NK-92 (cell line): Measurements from ENCODE around the gene ELAVL3.
"Not testable (repeated sequence)": the region's sequence is repeated elsewhere in the genome, so short reads cannot be mapped to it uniquely, and the experiment has no call there.

Source experiments
- DNase-seq: peaks from one replicate; lab custom pipeline; 2025; ENCODE audit not compliant: unreplicated experiment; lab: John Stamatoyannopoulos, UW

ELAVL3 gene

GRCh38 chr19:11460207-11460606 is 20.6 kb downstream of the ELAVL3 start:
- DNase-seq = no peak

DNA sequence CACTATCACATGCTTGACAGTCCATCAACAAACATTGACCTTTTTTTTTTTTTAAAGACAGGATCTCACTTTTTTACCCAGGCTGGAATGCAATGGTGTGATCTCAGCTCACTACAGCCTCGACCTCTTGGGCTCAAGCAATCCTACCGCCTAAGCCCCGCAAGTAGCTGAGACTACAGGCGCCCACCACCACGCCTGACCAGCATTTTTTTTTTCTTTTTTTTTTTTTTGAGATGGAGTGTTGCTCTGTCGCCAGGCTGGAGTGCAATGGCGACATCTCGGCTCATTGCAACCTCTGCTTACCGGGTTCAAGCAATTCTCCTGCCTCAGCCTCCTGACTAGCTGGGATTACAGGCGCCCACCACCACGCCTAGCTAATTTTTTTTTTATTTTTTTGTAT is 21.9 kb downstream of the ELAVL3 start:
- DNase-seq = not testable (repeated sequence)

DNA sequence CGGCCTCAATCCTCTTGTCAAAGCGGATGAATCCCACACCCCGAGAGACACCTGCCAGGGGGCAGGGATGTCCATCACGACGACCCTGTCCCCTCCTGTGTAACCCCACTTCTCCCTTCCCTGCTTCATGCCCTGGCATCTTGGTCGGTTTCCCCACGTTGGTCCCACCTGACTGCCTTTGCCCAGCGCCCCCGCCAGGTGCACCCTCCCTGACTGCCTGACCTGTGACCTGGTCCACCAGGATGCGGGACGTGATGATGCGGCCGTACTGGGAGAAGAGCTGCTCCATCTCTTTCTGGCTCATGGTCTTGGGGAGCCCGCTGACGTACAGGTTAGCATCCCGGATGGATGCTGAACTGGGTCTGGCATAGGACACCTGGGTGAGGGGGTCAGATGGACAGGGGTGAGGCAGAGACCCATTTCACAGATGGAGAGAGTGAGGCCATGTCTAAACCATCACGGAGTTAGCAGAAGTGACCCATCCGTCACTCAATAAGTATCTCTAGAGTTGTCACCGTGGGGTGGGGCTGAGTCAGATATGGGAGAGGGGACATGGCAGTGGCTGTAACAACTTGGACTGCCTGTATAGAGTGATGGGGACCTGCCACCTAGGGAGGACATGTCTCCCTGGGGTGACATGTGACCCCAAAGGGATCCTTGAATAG is 22.5 kb downstream of the ELAVL3 start:
- no peak for DNase-seq

GRCh38 chr19:11457831-11458230 is 23.0 kb downstream of the ELAVL3 start:
- DNase-seq = no peak

DNA sequence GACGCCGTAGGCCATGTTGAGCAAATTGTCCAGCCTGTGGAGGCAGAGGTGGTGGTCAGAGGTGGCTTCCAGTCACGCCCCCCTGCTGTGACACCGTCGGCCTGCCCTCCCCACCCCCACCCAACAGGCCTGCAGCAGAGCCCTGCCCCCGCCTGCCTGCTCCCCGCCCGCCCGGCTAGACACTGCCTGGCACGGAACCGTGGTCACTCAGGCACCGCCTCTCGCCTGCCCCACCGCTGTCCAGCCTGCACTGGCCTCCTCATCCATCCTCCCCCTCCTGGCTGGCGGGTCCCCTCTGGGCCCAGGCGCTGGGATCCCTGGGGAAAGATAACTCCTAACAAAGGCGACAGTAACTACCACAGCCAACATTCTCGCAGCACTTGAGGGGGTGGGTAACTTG is 23.7 kb downstream of the ELAVL3 start:
- DNase-seq = no peak

GRCh38 chr19:11456659-11457058 is 24.2 kb downstream of the ELAVL3 start:
- no peak for DNase-seq

- not testable (repeated sequence) for DNase-seq
These were observed 25.7 kb downstream of the ELAVL3 start for GRCh38 chr19:11455233-11455554.

DNA sequence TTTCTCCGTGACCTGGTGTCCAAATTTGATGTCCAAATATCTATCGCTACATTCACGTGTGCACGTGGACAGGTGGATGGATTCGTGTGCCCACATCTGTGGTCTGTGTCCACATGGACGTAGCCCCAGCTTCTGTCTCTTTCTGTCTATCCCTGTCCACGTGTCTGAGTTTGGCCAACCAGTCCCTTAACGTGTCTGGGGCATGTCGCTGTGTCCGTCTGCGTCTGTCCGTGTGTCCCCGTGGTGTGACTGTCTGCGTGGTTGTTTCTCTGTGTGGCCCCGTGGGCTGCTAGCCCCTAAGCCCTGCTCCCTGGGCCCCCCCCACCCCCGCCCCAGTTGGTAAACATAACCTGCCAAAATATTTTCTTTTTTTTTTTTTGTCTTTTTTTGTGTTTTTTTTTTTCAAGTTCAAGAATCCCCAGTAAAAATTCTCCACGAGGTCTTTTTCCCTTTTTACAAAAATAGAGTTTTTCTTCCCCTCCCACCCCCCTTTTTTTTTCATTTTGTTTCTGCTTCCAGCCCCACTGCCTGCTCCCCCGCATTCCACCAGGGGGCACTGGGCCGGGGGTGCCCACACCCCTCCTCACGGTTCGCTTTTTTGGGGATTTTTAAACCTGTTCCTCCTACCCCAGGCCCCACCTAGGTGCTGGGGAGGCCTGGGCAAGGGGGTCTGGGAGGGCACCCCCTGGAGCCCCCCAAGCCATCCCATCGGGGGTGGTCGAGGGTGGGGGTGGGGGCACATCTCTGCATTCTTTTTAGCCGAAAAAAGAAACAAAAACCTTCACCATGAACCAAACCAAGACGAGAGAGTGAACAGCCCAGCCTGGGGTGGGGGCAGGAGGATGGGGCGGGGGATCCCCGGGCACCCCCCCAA is 27.1 kb downstream of the ELAVL3 start:
- DNase-seq = no peak

DNA sequence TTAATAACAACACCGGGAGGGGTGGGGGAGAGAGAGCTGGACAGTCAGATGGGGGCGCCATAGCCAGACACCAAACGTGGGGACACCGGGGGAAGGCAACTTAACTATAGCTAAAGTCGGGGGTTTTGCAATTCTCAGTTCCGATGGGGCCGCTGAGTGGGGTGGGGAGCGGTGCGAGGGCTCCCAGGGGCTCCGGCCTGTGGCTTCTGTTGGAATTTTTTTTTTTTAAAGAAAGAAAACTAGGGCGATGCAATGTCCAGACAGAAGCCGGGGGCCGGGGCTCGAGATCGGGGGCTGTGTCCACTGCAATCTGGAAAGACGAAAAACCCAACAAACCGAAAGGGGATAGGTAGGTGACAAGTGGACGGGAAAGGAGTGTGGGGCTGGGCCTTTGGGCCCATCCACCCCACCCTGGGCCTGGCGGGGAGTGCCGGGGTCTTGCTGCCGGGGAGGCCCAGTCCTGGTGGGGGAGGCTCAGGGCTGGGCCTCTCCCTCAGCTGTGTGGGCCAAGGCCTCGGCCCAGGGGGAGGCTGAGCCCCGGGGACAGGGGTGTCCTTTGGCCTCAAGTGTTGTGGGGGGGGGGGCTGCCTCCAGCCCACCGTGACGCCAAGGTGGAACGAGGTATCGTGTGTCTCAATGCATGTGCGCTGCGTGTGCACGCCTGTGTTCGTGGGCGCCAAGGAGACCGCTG is 28.1 kb downstream of the ELAVL3 start:
- DNase-seq = no peak

GRCh38 chr19:11451871-11452619 is 28.8 kb downstream of the ELAVL3 start:
- DNase-seq = no peak

GRCh38 chr19:11451327-11451870 is 29.4 kb downstream of the ELAVL3 start:
- DNase-seq = no peak

DNA sequence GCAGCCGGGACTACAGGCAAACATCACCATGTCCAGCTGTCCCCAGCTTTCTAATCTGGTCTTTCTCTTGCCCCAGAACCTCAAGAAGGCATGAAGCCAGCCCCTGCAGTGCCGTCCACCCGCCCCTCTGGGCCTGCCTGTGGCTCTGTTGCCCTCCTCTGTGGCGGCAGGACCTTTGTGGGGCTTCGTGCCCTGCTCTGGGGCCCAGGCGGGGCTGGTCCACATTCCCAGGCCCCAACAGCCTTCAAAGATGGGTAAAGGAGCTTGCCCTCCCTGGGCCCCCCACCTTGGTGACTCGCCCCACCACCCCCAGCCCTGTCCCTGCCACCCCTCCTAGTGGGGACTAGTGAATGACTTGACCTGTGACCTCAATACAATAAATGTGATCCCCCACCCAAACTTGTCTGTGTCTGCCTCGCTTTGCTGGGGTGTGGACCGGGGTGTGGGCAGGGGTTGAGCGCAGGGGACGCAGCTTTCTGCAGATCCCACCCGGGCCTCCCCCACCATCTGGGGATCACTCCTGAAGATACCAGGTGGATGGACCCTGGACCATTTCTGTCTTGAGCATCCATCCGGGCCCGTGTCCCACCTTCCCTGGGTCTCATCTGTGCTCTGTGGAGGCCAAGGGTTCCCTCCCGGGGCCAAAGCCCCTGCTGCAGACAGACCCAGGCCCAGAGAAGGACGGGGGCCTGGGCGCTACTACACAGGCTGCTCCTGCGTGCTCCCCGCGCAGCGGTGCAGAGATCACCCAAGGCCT is 30.1 kb downstream of the ELAVL3 start:
- DNase-seq = no peak

DNA sequence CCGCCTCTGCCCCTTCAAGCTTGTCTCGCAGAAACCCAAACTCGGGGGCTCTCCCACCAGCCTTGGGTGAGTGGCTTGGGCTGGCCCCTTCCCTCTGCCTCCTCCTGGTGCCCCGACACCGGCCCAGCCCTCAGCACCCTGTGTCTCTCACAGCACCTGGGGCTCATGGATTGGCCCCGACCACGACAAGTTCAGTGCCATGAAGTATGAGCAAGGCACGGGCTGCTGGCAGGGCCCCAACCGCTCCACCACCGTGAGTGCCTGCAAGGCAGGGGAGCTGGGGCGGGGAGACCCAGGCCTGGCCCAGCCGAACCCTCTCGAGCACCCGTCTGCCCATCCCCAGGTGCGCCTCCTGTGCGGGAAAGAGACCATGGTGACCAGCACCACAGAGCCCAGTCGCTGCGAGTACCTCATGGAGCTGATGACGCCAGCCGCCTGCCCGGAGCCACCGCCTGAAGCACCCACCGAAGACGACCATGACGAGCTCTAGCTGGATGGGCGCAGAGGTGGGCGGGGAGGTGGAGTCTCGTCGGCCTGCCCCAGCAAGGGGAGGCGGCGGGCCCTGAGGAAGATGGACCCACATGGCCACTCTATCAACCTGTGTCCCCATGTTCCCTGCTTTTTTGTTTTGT is 31.8 kb downstream of the ELAVL3 start:
- DNase-seq = no peak

GRCh38 chr19:11448410-11448809 is 32.4 kb downstream of the ELAVL3 start:
- DNase-seq = no peak

GRCh38 chr19:11447347-11448262 is 33.2 kb downstream of the ELAVL3 start:
- DNase-seq = no peak

- no peak for DNase-seq
These were observed 34.1 kb downstream of the ELAVL3 start for GRCh38 chr19:11446652-11447301.

- no peak for DNase-seq
These were observed 34.6 kb downstream of the ELAVL3 start for GRCh38 chr19:11446271-11446651.

DNA sequence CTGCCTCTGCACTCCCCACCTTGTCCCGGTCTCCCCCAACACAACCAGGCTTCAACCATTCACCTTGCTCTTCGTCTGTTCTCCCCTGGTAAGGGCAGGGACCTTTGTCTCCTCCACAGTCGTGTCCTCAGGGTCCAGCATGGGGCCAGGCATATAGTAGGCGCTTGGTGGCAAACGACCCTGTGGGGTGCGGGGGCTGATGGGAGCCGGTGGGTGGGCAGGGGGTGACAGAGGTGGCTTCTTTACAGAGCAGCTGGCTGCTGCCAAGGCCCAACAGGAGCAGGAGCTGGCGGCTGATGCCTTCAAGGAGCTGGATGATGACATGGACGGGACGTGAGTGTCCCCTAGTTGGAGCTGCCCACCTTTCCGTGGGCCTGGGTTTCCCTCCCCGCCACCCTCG is 35.7 kb downstream of the ELAVL3 start:
- no peak for DNase-seq
